Fibroblast of pulmonary artery (primary cell): ENCODE results near the gene ATP8A1.
"Not testable (repeated sequence)": the region's sequence is repeated elsewhere in the genome, so short reads cannot be mapped to it uniquely, and the experiment has no call there.

Experiments used
- DNase-seq: peaks from one replicate; pipeline ENCODE4 v3.0.0-alpha.2; 2010; ENCODE audit warnings: low read depth
- H3K4me3 ChIP-seq: replicated peaks from 2 replicates; pipeline ENCODE4 v1.5.1; 2011; ENCODE audit warnings: low read depth, mild to moderate bottlenecking, control low read depth, low read length, moderate library complexity
- CTCF ChIP-seq: IDR thresholded peaks from 2 replicates; pipeline ENCODE4 v1.5.1; 2011; ENCODE audit warnings: mild to moderate bottlenecking, control low read depth, low read length, inconsistent platforms; ENCODE audit errors: missing control alignments

ATP8A1 gene

DNA sequence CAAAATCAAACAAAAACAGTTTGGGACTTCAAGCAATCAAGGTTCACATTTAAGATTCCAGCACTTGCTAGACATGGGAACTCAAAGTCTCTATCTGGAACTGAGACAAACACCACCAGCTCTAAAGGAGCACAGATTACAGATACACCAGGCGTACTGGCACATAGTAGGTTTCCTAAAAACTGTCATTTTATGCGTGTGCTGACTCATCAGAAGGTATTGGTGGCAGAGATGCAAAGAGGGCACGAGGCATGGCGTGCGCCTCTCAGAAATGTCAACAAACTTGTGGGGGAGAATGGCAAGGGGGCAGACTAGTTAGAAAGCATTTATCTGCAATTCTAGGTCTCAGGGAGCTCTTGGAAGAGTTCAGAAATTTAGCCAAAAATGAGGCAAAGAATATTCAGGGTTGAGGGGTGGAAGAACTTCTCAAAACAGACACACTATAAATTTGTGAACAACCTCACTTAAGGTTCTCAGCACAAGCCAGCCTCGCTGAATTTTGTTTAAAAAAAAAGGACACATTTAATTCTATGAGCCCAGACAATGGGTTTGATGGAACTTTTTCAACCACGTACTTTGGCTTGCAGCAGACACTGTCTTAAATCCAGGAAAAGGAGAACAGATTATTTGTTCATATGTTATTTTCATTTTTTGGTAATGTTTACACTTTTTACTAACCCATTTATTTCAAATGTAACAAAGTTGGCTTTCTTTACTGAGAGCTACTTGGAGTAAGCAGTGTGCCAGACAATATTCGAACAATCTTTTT is 159.6 kb downstream of the ATP8A1 start:
- DNase-seq: no peak
- no peak for TF ChIP-seq CTCF
- H3K4me3 ChIP-seq: no peak overlapping the region

GRCh38 chr4:42492962-42493361 is 163.9 kb downstream of the ATP8A1 start:
- DNase-seq: no peak
- TF ChIP-seq CTCF: no peak

DNA sequence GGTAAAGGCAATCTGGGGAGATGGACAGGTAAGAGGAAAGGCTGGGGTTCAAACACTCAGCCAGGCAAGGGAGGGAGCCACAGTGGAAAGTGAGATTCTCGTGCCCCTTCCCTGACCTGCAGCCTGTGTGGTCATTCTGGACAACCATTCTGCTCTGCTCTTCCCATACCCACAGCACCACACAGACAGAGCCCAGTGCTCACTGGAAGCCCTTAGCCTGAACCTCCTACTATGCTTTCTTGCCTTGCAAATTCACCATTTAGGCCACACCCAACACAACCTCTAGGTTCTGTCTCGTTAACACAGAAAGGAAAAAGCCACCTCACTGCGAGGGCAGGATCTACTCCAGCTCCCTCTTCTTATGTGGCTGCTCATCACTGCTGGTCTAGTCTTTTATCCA is 166.9 kb downstream of the ATP8A1 start:
- DNase-seq: no peak
- no peak for TF ChIP-seq CTCF
- H3K4me3 ChIP-seq: no peak overlapping the region

More at GRCh38 chr4:42492962-42493361, 163.9 kb downstream of the ATP8A1 start:
- no peak overlapping the region for H3K4me3 ChIP-seq

GRCh38 chr4:42489095-42489494 is 167.8 kb downstream of the ATP8A1 start:
- no peak for TF ChIP-seq CTCF
- no peak overlapping the region for H3K4me3 ChIP-seq
- no peak for DNase-seq

- DNase-seq: no peak
- no peak overlapping the region for H3K4me3 ChIP-seq
Observed at GRCh38 chr4:42488554-42488953, 168.4 kb downstream of the ATP8A1 start.

DNA sequence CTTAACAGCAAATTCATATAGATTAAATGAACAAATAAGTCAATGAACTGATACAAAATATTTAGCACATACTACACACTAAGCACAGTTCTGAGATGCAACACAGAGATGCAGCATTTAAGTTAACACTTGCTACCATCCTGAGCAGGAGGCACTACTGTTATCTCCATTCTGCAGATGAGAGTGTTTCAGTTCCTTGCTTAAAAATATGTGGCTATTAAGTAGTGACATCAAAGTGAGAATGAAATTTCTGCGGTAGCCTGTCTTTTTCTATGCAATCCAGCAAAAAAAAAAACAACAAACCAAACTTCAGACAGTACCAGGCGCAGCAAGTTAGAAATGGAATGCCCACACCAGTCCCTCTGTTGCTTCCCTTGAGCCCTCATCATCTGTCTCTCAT is 168.8 kb downstream of the ATP8A1 start:
- no peak for TF ChIP-seq CTCF
- no peak overlapping the region for H3K4me3 ChIP-seq
- no peak for DNase-seq

More at GRCh38 chr4:42488554-42488953, 168.4 kb downstream of the ATP8A1 start:
- TF ChIP-seq CTCF: no peak

DNA sequence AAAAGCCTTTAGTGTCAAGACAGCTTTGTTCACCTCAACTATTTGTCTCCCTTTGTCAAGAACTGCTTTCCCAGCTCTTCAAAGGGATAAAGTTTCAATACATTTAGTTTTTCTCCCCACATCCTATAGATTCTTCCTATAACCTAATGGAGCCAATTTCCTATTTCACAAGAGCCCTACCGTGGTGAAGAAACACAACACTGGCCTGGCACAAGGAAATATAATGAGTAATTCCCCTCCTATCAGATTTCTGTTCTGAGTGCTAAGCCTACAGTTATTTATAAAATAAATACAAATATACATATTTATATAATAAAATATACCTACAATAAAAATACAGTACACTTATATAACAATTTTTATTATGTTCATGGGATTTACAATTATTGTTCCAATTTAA is 169.7 kb downstream of the ATP8A1 start:
- no peak for DNase-seq
- TF ChIP-seq CTCF: no peak
- H3K4me3 ChIP-seq: no peak overlapping the region

- not testable (repeated sequence) for H3K4me3 ChIP-seq, DNase-seq
Observed at GRCh38 chr4:42486156-42486555, 170.7 kb downstream of the ATP8A1 start.
